Hepatic stellate cell (primary cell): Measurements from ENCODE around the gene CD19.

Experiments used
- DNase-seq: peaks from one replicate; pipeline ENCODE4 v3.0.0; 2011; ENCODE audit warnings: low spot score

The CD19 gene

GRCh38 chr16:28982418-28982817, 50.6 kb downstream of the CD19 start:
- no peak for DNase-seq

- DNase-seq, result no peak
These were observed 51.2 kb downstream of the CD19 start for GRCh38 chr16:28982949-28983348.

GRCh38 chr16:28983644-28984043, 51.9 kb downstream of the CD19 start:
- no peak for DNase-seq

GRCh38 chr16:28984091-28984490, 52.3 kb downstream of the CD19 start:
- no peak for DNase-seq

- no peak for DNase-seq
These were observed 52.9 kb downstream of the CD19 start, which contains the start of gene LAT for GRCh38 chr16:28984619-28985135. LAT (plus strand) TSS chr16:28985052; CDS start chr16:28985418, 366 bp downstream.

GRCh38 chr16:28985211-28986041, 53.7 kb downstream of the CD19 start:
- DNase-seq, result no peak

GRCh38 chr16:28986046-28986445, 54.3 kb downstream of the CD19 start:
- DNase-seq, result no peak

- DNase-seq, result no peak
These were observed 54.7 kb downstream of the CD19 start for GRCh38 chr16:28986492-28986891.

- DNase-seq, result no peak
These were observed 55.5 kb downstream of the CD19 start for GRCh38 chr16:28987170-28987853.
